A673 (cell line): ENCODE results near the gene SYN1.

Source experiments
- EZH2 ChIP-seq: fragments of 200-600 bp; sonication (generic); IDR thresholded peaks from 2 replicates; pipeline ENCODE4 v1.6.1; 2017; ENCODE audit warnings: borderline replicate concordance, low read depth, mild to moderate bottlenecking, mixed read lengths, antibody characterized with exemption, low read length; ENCODE audit not compliant: poor library complexity, severe bottlenecking
- TF ChIP-seq, protein P1 (sequence below): fragments of 300-800, 200-600 bp; sonication (generic); conservative IDR thresholded peaks from 2 replicates; pipeline ENCODE4 v1.5.1; 2017; ENCODE audit warnings: low read depth, mild to moderate bottlenecking, antibody characterized with exemption, low read length, moderate library complexity, mixed read lengths

DNA sequence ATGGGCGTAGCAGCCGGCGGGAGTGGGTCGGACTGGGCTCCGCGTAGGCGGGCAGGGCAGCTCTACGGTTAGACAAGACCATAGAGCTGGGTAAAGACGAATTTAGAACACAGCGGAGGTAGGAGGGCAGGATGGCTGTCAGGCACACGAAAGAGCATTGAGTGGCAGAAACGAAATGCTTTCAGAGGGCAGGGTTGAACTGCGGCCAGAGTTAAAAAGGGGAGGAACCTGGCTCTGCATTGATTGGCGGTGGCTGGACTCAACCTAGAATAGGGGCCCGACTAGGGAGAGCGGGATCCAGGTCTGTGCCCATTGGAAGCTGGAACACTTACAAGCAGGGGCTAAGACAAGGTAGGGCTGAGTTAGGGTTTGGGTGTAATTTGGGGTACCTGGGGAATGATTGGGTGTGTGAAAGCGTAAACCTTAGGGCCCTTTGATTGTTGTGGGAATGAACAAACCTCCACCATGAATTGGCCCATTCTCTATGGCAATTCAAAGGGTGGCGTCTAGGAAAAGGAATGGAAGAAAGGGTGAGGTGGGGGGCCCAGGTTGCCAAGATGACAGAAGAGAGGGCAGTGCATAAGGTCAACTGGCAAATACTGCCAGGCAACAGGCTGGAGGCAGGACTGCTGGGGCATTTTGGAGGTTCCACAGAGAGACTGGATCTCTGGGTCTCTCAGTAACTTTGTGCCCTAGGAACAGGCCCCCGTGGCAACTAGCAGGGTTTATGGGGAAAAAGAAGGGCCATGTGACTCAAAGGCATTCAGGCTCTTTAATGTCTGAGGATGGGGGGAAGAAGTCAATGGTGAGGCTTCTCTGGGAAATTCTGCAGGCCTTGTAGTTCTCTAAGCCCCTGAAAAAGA is 31.6 kb upstream of the SYN1 start:
- TF ChIP-seq, protein P1, sequence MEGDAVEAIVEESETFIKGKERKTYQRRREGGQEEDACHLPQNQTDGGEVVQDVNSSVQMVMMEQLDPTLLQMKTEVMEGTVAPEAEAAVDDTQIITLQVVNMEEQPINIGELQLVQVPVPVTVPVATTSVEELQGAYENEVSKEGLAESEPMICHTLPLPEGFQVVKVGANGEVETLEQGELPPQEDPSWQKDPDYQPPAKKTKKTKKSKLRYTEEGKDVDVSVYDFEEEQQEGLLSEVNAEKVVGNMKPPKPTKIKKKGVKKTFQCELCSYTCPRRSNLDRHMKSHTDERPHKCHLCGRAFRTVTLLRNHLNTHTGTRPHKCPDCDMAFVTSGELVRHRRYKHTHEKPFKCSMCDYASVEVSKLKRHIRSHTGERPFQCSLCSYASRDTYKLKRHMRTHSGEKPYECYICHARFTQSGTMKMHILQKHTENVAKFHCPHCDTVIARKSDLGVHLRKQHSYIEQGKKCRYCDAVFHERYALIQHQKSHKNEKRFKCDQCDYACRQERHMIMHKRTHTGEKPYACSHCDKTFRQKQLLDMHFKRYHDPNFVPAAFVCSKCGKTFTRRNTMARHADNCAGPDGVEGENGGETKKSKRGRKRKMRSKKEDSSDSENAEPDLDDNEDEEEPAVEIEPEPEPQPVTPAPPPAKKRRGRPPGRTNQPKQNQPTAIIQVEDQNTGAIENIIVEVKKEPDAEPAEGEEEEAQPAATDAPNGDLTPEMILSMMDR, result no peak
- no peak for TF ChIP-seq EZH2
